GM21529 (cell line): ENCODE data around the gene FAM24B.

Experiments
- ATAC-seq: cut with Tn5 transposase; IDR thresholded peaks from one replicate; pipeline ENCODE4 v1.9.1; 2021; ENCODE audit not compliant: unreplicated experiment

The FAM24B gene

GRCh38 chr10:122828716-122829255 is 50.6 kb downstream of the FAM24B start:
- ATAC-seq, result no peak

DNA sequence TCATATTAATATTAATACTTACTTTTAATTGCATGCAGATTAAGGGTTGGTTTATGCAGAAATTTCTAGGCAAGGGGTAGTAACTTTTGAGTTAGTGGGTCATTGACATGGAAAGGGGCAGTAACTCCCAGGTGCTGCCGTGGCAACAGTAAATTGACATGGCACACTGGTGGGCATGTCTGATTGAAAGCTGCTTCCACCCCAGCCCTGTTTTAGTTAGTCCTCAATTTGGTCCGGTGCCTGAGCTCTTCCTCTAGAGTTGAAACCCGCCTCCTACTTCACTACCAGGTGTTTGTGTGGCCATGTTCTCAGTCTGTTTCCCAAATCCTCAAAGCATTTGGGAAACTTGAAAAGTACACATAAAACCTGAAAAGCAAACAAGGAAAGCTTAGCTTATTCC is 52.1 kb downstream of the FAM24B start:
- ATAC-seq, result no peak

DNA sequence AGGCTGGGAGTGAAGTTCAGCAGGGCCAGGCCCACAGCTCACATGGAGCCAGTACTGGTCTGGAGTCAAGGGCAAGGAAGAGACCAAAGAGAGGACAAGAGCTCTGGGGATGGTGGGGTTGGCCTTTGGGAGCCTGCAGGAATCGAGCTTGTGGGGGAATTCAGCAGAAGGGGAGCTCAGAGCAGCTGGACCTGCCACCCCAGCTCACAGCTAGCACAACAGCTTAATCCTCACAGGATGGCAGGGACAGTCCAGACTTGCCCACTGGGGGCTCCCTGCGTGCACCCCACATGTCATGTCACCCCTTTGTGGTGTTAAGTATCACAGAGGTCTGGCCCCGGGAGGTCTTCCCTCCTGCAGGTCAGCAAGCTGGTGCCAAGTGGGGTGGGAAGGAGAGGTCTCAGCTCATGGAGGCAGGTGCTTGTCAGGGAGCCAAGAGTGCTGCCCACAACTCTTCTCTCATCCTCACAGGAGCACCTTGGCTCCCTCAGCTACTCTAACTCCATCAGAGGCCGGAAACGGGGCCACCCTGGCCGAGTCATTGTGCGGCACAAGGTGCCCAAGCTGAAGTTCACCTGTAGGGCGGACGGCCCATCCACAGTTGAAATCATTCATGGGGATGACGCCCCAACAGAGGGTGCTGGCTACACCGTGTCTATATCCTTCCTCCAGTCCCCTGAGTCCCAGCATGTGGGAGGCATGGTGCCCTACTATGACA is 56.2 kb downstream of the FAM24B start:
- ATAC-seq, result no peak

- ATAC-seq, result no peak
These were observed 57.6 kb downstream of the FAM24B start for GRCh38 chr10:122821808-122822207.

DNA sequence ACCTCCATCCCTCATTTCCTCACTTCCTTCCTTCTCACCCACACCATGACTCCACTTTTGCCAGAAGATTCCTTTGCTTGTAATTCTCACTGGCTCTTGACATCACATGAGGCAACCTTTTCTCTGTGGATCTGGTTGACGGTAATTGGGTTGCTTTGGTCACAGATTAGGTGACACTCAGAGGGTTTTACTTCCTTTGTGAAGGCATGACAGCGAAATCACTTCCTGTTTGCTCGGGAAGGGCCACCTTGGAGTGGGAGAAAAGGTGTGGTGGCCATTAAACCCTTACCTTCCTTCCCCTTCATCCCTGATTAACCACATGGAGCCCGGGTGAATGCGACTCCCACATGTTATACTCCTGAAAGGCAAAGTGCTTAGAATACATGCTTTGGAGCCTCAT is 63.9 kb downstream of the FAM24B start:
- ATAC-seq, result no peak

- no peak for ATAC-seq
These were observed 64.9 kb downstream of the FAM24B start for GRCh38 chr10:122814493-122814892.

DNA sequence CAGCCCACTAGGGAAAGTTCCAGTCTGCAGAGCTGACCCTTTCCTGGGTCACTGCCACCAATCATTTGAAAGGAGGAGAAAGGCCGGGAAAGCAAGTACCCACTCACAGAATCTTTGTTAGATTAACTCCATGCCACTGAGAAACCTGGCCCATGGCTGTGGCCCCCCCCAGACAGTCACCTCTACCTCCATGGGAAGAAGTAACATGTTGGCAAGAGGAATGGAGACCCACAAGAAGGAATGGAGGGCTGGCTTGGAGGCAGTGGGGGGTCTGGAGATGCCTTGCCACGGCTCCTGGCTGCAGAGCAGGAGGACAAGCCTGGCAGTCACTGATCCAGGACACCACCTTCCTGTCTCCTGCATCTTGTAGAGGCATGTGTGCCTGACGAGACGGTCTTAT is 66.6 kb downstream of the FAM24B start:
- no peak for ATAC-seq

GRCh38 chr10:122802282-122802681 is 77.1 kb downstream of the FAM24B start:
- ATAC-seq, result no peak
